Activated naive CD8-positive, alpha-beta T cell (primary cell): ENCODE results near the gene RAD51B.
A peak's percentile ranks its signal among the peaks of the same experiment; 100 is the strongest.
"Not testable (repeated sequence)": the region's sequence is repeated elsewhere in the genome, so short reads cannot be mapped to it uniquely, and the experiment has no call there.

Source experiments
- H3K27ac Mint-ChIP-seq: one replicate; pipeline ENCODE4 v1.8.0; 2021; ENCODE audit warnings: mixed read lengths
- H3K27me3 Mint-ChIP-seq: one replicate; pipeline ENCODE4 v1.8.0; 2021; ENCODE audit warnings: mixed read lengths
- H3K36me3 Mint-ChIP-seq: one replicate; pipeline ENCODE4 v1.8.0; 2021; ENCODE audit warnings: mixed read lengths
- H3K4me1 Mint-ChIP-seq: one replicate; pipeline ENCODE4 v1.8.0; 2021; ENCODE audit warnings: low read depth, mixed read lengths
- H3K4me3 Mint-ChIP-seq: one replicate; pipeline ENCODE4 v1.8.0; 2021; ENCODE audit warnings: mild to moderate bottlenecking, mixed read lengths
- H3K9me3 Mint-ChIP-seq: one replicate; pipeline ENCODE4 v1.8.0; 2021; ENCODE audit warnings: low read depth, mixed read lengths

RAD51B gene

GRCh38 chr14:68173227-68173972 is 353.8 kb downstream of the RAD51B start:
- no peaks in the 10 kb centered on the region for H3K27me3 Mint-ChIP-seq
- H3K4me1 Mint-ChIP-seq = no peaks in the 10 kb centered on the region
- H3K4me3 Mint-ChIP-seq = no peak overlapping the region
- no peak overlapping the region for H3K27ac Mint-ChIP-seq
- peaks cover 16% of the 10 kb centered on the region for H3K36me3 Mint-ChIP-seq
- no peaks in the 10 kb centered on the region for H3K9me3 Mint-ChIP-seq

GRCh38 chr14:68174446-68174845 is 354.9 kb downstream of the RAD51B start:
- Mint-ChIP-seq H3K27ac (no peak overlapping the region), H3K27me3 (no peaks in the 10 kb centered on the region), H3K4me3 (no peak overlapping the region), H3K36me3 (peaks cover 16% of the 10 kb centered on the region), H3K4me1 (no peaks in the 10 kb centered on the region), H3K9me3 (no peaks in the 10 kb centered on the region)

GRCh38 chr14:68176687-68177086 is 357.1 kb downstream of the RAD51B start:
- H3K27ac Mint-ChIP-seq = no peak overlapping the region
- no peak overlapping the region for H3K4me3 Mint-ChIP-seq
- peaks cover 10% of the 10 kb centered on the region for H3K4me1 Mint-ChIP-seq
- no peaks in the 10 kb centered on the region for H3K27me3 Mint-ChIP-seq
- no peaks in the 10 kb centered on the region for H3K9me3 Mint-ChIP-seq
- peaks cover 16% of the 10 kb centered on the region for H3K36me3 Mint-ChIP-seq

GRCh38 chr14:68177728-68178127 is 358.1 kb downstream of the RAD51B start:
- Mint-ChIP-seq H3K27me3 (no peaks in the 10 kb centered on the region), H3K27ac (no peak overlapping the region), H3K9me3 (no peaks in the 10 kb centered on the region), H3K4me3 (no peak overlapping the region), H3K4me1 (peaks cover 21% of the 10 kb centered on the region), H3K36me3 (peaks cover 14% of the 10 kb centered on the region)

GRCh38 chr14:68178282-68178681 is 358.7 kb downstream of the RAD51B start:
- Mint-ChIP-seq H3K4me1 (peaks cover 26% of the 10 kb centered on the region), H3K4me3 (no peak overlapping the region), H3K27ac (no peak overlapping the region), H3K36me3 (peaks cover 14% of the 10 kb centered on the region), H3K9me3 (no peaks in the 10 kb centered on the region), H3K27me3 (no peaks in the 10 kb centered on the region)

- Mint-ChIP-seq H3K9me3 (no peaks in the 10 kb centered on the region), H3K4me3 (no peak overlapping the region), H3K4me1 (peaks cover 31% of the 10 kb centered on the region), H3K36me3 (peaks cover 6% of the 10 kb centered on the region), H3K27ac (peak overlapping the region; percentile 31), H3K27me3 (no peaks in the 10 kb centered on the region)
Measured at GRCh38 chr14:68181519-68182326, 362.1 kb downstream of the RAD51B start.

- peaks cover 31% of the 10 kb centered on the region for H3K4me1 Mint-ChIP-seq
- H3K4me3 Mint-ChIP-seq = peak overlapping the region; percentile 38
- no peaks in the 10 kb centered on the region for H3K9me3 Mint-ChIP-seq
- H3K36me3 Mint-ChIP-seq = peaks cover 5% of the 10 kb centered on the region
- peak overlapping the region; percentile 81 for H3K27ac Mint-ChIP-seq
- no peaks in the 10 kb centered on the region for H3K27me3 Mint-ChIP-seq
Measured at GRCh38 chr14:68182492-68182891, 362.9 kb downstream of the RAD51B start.

GRCh38 chr14:68186500-68187276 is 367.1 kb downstream of the RAD51B start:
- not testable (repeated sequence) for H3K4me3 Mint-ChIP-seq, H3K27me3 Mint-ChIP-seq, H3K27ac Mint-ChIP-seq

GRCh38 chr14:68188174-68188573 is 368.6 kb downstream of the RAD51B start:
- no peak overlapping the region for H3K27ac Mint-ChIP-seq
- H3K36me3 Mint-ChIP-seq = peaks cover 8% of the 10 kb centered on the region
- H3K9me3 Mint-ChIP-seq = no peaks in the 10 kb centered on the region
- H3K4me3 Mint-ChIP-seq = no peak overlapping the region
- H3K4me1 Mint-ChIP-seq = peaks cover 6% of the 10 kb centered on the region
- no peaks in the 10 kb centered on the region for H3K27me3 Mint-ChIP-seq

More at GRCh38 chr14:68186500-68187276, 367.1 kb downstream of the RAD51B start:
- H3K4me1 Mint-ChIP-seq = peaks cover 20% of the 10 kb centered on the region
- H3K36me3 Mint-ChIP-seq, H3K9me3 Mint-ChIP-seq: not testable (repeated sequence)

- Mint-ChIP-seq H3K27ac (no peak overlapping the region), H3K4me3 (no peak overlapping the region), H3K27me3 (no peaks in the 10 kb centered on the region), H3K4me1 (peaks cover 3% of the 10 kb centered on the region), H3K9me3 (no peaks in the 10 kb centered on the region), H3K36me3 (peaks cover 13% of the 10 kb centered on the region)
Measured at GRCh38 chr14:68190032-68190431, 370.5 kb downstream of the RAD51B start.

- no peaks in the 10 kb centered on the region for H3K9me3 Mint-ChIP-seq
- no peak overlapping the region for H3K4me3 Mint-ChIP-seq
- H3K27me3 Mint-ChIP-seq = no peaks in the 10 kb centered on the region
- no peaks in the 10 kb centered on the region for H3K4me1 Mint-ChIP-seq
- peaks cover 8% of the 10 kb centered on the region for H3K36me3 Mint-ChIP-seq
- no peak overlapping the region for H3K27ac Mint-ChIP-seq
Measured at GRCh38 chr14:68191567-68192321, 372.2 kb downstream of the RAD51B start.

GRCh38 chr14:68192935-68193334 is 373.4 kb downstream of the RAD51B start:
- Mint-ChIP-seq H3K4me1 (peaks cover 3% of the 10 kb centered on the region), H3K9me3 (no peaks in the 10 kb centered on the region), H3K36me3 (peaks cover 8% of the 10 kb centered on the region), H3K27ac (no peak overlapping the region), H3K27me3 (no peaks in the 10 kb centered on the region), H3K4me3 (no peak overlapping the region)

- H3K27me3 Mint-ChIP-seq = no peaks in the 10 kb centered on the region
- no peak overlapping the region for H3K4me3 Mint-ChIP-seq
- no peak overlapping the region for H3K27ac Mint-ChIP-seq
- H3K36me3 Mint-ChIP-seq = peaks cover 8% of the 10 kb centered on the region
- H3K9me3 Mint-ChIP-seq = no peaks in the 10 kb centered on the region
- peaks cover 7% of the 10 kb centered on the region for H3K4me1 Mint-ChIP-seq
Measured at GRCh38 chr14:68193970-68194681, 374.5 kb downstream of the RAD51B start.

GRCh38 chr14:68195126-68195525 is 375.5 kb downstream of the RAD51B start:
- peaks cover 8% of the 10 kb centered on the region for H3K36me3 Mint-ChIP-seq
- H3K4me1 Mint-ChIP-seq = peaks cover 14% of the 10 kb centered on the region
- H3K27me3 Mint-ChIP-seq = no peaks in the 10 kb centered on the region
- no peak overlapping the region for H3K4me3 Mint-ChIP-seq
- no peak overlapping the region for H3K27ac Mint-ChIP-seq
- no peaks in the 10 kb centered on the region for H3K9me3 Mint-ChIP-seq
